Activated T-cell treated with anti-CD3 and anti-CD28 coated beads, Interleukin-2, amount 50 U/mL, for 48 hours (primary cell): Measurements from ENCODE around the gene HES2.
A peak's percentile ranks its signal among the peaks of the same experiment; 100 is the strongest.
"Not testable (repeated sequence)": the region's sequence is repeated elsewhere in the genome, so short reads cannot be mapped to it uniquely, and the experiment has no call there.

Experiments
- DNase-seq, 2 experiments: peaks; one replicate each; pipeline ENCODE4 v3.0.0-alpha.2; 2020

The HES2 gene

DNA sequence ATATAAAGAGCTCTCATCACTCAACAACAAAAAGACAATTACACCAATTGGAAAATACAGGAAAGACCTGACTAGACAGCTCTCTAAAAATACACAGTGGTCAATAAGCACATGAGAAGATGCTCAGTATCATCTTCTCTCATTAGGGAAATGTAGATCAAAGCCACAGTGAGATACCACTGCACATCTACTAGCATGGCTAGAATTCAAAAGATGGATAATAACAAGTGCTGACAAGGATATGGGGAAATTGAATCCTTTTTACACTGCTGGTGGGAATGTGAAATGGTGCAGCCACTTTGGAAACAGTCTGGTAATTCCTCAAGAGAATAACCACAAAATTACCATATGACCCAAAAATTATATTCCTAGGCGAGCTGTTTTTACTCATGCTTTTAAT is 35.6 kb downstream of the HES2 start:
- no peak for DNase-seq

DNA sequence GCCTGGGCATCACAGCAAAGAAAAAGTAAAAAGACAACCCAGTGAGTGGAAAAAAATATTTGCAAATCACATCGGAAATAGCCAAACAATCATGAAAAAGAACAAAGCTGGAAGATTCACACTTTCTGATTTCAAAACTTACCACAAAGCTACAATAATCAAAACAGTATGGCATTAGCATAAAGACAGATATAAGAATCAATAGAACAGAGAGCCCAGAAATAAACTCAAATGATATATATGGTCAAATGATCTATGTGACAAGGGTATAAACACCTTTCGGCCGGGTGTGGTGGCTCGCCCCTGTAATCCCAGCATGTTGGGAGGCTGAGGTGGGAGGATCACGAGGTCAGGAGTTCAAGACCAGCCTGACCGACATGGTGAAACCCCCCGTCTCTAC is 39.7 kb downstream of the HES2 start:
- no peak for DNase-seq

DNA sequence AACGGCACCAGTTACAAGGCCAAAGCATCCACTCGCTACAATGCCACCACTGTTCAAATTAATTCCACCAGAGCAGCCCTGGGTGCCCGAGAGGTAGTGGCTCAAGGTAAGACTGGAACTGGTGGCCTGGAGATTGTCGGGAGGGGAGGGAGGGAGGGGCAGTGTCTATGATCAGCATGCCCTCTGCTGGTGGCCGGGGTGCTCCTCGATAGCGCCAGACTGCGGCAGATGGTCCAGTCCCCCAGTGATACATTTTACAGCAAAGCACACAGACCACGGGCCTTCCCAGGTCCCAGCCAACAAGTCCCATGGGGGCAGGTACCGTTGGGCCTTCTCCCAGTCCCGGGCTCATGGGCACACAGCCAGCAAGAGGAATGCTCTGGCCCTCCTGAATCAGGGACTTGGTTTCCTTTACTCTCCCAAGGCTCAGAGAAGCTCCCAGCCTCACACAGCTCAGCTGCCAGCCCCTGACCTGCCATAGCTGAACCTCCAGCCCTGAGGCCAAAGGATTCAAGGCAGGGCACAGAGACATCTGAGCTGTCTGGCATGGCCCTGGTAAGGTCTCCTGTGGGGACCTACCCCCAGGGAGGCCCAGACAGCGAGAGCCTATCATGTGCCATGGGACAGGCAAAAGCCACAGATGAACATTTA is 41.5 kb downstream of the HES2 start:
- DNase-seq, result no peak

DNA sequence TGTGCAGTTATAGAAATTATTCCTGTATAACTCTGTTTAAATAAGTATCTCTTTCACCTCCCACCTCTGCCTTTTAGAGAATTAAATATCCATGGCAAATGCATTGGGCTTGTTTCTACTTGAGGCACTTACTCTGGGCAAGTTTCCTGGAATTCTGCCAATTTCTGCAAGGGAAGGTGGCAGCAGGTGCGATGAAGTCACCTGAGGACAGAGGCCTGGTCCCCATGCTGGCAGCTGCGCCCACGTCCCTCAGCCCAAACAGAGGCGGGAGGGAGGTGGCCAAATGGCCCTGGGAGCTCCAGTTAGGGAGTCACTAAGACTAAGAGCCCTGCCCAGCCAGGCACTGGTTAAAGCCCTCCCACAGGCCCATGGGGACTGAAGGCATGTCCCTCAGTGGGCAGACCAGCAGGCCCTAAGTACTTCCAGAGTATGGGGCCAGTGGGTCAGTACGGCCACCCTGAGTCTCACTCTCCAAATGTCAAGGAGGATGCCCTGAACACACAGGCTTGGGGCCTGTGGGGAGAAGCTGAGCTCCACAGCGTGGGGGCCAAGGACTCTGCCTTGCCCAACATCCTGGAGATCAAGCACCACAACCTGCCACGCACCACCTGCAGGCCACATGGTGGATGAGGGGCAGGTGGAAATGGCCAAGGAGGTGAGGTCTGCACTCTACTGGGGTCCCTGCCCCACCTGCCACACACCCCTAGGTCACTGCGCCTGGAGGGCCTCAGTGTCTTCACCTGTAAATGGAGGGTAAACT is 45.6 kb downstream of the HES2 start:
- no peak for DNase-seq

DNA sequence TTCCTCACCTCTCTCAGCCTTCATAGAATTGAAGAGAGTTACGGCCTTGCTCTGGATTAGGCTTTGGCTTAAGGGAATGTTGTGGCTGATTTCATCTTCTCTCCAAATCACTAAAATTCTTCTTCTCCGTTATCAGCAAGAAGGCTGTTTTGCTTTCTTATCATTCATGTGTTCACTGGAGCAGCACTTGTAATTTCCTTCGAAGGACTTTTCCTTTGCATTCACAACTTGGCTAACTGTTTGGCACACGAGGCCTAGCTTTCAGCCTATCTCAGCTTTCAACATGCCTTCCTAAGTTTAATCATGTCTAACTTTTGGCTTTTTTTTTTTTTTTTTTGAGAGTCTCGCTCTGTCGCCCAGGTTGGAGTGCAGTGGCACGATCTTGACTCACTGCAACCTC is 47.5 kb downstream of the HES2 start:
- not testable (repeated sequence) for DNase-seq

DNA sequence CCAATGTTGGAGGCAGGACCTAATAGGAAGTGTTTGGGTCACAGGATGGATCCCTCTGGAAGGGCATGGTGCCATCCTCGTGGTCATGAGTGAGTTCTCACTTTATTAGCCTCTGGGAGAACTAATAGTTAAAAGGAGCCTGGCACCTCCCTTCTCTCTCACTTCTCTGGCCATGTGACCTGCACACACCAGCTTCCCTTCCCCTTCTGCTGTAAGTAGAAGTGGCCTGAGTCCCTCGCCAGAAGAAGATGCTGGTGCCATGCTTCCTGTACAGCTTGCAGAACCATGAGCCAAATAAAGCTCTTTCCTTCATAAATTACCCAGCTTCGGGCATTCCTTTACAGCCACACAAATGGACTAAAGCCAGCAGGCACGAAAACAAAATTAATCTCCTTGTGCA is 49.7 kb downstream of the HES2 start:
- no peak for DNase-seq

DNA sequence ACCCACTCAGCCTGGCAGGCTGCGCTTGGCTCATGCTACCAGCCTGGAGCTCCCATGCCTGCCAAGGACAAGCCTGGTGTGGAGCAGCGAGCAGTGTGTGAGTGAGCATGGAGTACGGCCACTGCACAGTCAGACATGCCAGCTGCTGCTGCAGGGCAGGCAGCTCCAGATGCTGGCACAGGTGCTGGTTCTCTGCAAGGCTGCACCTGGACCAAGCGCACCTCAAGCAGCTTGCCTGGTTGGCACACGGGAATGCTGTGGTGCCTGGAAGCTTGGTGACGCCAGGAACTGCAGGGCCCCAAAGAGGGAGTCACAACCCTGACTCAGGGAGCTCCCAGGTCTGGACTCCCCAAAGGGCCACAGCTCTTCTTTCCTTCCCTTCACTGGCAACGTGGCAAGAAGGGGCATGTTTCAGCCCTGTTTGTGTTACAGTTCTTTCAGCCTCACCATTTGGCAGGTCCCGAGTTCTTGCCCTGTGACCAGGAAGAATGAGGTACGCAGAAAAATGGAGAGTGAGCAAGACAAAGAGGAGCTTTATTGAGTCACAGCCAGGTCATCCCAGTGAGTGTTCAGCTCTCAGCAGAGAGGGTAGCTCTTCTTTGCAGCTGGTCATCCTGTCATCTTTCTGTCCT is 52.2 kb downstream of the HES2 start:
- DNase-seq, result no peak

DNA sequence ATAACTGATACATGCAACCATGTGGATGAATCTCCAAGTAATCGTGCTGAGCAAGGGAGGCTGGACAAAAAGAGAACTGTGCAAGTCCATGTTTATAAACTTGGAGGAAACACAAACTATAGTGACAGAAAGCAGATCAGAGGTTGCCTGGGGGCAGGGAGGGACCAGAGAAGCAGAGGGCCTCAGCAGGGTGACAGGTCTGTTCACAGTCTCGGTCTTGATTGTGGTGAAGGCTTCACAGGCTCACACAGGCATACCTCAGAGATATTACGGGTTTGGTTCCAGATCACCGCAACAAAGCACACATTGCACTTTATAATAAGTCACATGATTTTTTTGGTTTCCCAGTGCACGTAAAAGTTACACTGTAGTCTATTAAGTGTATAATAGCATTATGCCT is 54.7 kb downstream of the HES2 start:
- DNase-seq, result peak; percentile 46 to 59

DNA sequence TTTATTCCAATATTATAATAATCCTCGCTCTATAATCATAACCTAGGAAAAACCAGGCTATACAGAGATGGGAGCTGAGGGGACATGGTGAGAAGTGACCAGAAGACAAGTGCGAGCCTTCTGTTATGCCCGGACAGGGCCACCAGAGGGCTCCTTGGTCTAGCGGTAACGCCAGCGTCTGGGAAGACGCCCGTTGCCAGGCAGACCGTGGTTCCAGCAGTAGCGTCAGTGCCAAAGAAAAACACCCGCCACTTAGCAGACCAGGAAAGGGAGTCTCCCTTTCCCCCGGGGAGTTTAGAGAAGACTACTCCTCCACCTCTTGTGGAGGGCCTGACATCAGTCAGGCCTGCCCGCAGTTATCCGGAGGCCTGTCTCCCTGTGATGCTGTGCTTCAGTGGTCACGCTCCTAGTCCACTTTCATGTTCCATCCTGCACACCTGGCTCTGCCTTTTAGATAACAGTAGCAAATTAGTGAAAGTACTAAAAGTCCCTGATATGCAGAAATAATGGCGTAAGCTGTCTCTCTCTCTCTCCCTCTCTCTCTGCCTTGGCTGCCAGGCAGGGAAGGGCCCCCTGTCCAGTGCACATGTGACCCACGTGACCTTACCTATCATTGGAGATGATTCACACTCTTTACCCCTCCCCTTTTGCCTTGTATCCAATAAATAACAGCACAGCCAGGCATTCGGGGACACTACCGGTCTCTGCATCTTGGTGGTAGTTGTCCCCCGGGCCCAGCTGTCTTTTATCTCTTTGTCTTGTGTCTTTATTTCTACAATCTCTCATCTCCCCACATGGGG is 56.4 kb downstream of the HES2 start:
- DNase-seq, result peak; percentile 48 to 56
